ENCODE measurements around the gene SSTR3. TPM values are rescaled to one million over a fixed set of nuclear protein-coding genes. Genes with fewer than 3 reads are reported as not detected.
A peak's percentile ranks its signal among the peaks of the same experiment; 100 is the strongest.

The SSTR3 gene
- total RNA-seq, 4 donors from 2014 or later, result 0.11 to 0.24 (median 0.13) TPM; not detected in 1

- H3K4me1 ChIP-seq, result peaks cover 14 to 34% of the 10 kb centered on the region in 2 donors
- H3K9me3 ChIP-seq, result no peaks in the 10 kb centered on the region
- TF ChIP-seq, protein P1, sequence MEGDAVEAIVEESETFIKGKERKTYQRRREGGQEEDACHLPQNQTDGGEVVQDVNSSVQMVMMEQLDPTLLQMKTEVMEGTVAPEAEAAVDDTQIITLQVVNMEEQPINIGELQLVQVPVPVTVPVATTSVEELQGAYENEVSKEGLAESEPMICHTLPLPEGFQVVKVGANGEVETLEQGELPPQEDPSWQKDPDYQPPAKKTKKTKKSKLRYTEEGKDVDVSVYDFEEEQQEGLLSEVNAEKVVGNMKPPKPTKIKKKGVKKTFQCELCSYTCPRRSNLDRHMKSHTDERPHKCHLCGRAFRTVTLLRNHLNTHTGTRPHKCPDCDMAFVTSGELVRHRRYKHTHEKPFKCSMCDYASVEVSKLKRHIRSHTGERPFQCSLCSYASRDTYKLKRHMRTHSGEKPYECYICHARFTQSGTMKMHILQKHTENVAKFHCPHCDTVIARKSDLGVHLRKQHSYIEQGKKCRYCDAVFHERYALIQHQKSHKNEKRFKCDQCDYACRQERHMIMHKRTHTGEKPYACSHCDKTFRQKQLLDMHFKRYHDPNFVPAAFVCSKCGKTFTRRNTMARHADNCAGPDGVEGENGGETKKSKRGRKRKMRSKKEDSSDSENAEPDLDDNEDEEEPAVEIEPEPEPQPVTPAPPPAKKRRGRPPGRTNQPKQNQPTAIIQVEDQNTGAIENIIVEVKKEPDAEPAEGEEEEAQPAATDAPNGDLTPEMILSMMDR (IDR thresholded peaks at IDR 0.05), result no peak
- TF ChIP-seq POLR2A (IDR thresholded peaks at IDR 0.05), result no peak
- H3K27ac ChIP-seq, result peak overlapping the region; percentile 70 to 92 (median 88)
- intact Hi-C loops (cut with DNase I), result no loop called here
- no peak for DNase-seq
- 10 to 11% methylated on average over 5 of the region's 5 CpGs for WGBS, 2 donors
- no peaks in the 10 kb centered on the region for H3K36me3 ChIP-seq
- H3K27me3 ChIP-seq, result no peaks in the 10 kb centered on the region
- peak overlapping the region in 1 of 3 donors; percentile 8 for H3K4me3 ChIP-seq (replicated peaks in 1 of 3)
Measured at GRCh38 chr22:37187552-37187890, 24.8 kb downstream of the SSTR3 start.

GRCh38 chr22:37186997-37187522 is 25.2 kb downstream of the SSTR3 start:
- intact Hi-C loops (cut with DNase I), result no loop called here
- WGBS, 2 donors, result 58 to 76% methylated on average over 4 of the region's 4 CpGs
- Histone ChIP-seq H3K4me1 (peaks cover 14 to 34% of the 10 kb centered on the region in 2 donors), H3K36me3 (no peaks in the 10 kb centered on the region), H3K4me3 (replicated peaks in 1 of 3) (no peak overlapping the region), H3K9me3 (no peaks in the 10 kb centered on the region), H3K27ac (peak overlapping the region; percentile 70 to 92 (median 88)), H3K27me3 (no peaks in the 10 kb centered on the region)
- TF ChIP-seq, protein P1 (IDR thresholded peaks at IDR 0.05), result no peak
- TF ChIP-seq POLR2A (IDR thresholded peaks at IDR 0.05), result no peak
- DNase-seq, result no peak

DNA sequence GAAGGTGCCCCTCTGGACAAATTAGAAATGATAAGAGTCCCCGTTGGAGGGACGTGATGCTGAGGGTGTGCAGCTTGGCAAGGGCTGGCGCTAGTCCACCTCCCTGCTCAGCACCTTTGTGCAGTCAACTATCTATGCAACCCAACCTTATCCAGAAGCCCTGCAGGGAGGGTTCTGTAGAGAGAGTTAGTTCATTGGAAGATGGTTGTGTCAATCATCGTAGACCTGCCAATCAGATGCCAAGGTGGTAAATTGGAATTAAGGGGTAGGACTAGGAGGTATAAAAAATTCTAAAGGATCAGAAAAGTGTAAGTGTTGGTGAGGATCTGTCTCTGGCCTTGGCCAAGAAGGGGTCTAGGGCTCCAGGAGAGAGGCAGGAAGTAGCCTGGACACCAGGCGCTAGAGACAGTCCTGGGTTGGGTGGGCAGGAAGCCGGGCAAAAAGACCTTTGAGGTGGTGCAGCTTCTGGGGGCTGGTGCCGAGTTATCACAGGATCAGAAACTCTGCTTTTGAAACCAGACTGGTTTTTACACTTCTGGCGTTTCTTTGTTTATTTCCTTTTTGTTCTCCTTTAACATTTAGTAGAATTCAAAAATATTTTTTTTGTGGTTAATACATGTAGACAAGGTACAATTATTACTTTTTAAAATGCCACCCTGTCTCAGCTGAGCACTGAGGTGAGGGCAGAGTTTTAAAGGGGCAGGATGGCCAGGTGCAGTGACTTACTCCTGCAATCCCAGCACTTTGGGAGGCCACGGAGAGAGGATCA is 25.9 kb downstream of the SSTR3 start:
- Histone ChIP-seq H3K27ac (peak overlapping the region in 2 of 3 donors; percentile 70 to 88), H3K27me3 (no peaks in the 10 kb centered on the region), H3K9me3 (no peaks in the 10 kb centered on the region), H3K4me3 (replicated peaks in 1 of 3) (no peak overlapping the region), H3K4me1 (peaks cover 14 to 34% of the 10 kb centered on the region in 2 donors), H3K36me3 (no peaks in the 10 kb centered on the region)
- TF ChIP-seq, protein P1 (IDR thresholded peaks at IDR 0.05), result no peak
- no peak for TF ChIP-seq POLR2A (IDR thresholded peaks at IDR 0.05)
- DNase-seq, result no peak
- intact Hi-C loops (cut with DNase I), result no loop called here
- WGBS, 2 donors, result 72 to 76% methylated on average over 9 of the region's 9 CpGs

DNA sequence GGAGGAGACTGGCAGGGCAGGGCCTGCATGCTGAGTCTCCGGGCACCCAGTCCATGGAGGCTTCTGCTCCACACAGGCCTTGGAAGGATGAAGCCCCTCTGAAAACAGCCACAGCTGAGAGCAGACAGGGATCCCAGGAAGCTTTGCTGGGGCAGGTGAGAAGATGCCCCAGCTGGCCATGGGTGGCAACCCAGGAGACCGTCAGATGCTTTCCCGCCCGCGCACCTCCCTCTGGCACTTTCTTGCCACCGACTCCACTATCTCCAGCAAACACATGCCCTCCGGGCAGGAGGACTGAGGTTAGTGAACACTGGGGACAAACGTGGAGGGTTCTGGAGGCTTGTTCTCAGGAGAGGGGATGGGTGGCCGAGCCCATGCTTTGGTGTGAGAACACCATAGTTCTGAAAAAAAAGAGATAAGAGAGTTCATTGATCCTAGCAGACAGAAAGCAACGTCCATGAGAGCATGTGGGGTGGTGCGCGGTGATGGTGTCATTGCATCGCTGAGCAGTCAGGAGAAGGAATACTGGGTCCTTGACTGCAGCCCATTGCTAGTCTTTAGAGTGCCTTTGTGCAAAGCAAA is 26.5 kb downstream of the SSTR3 start:
- no peak for DNase-seq
- Histone ChIP-seq H3K9me3 (no peaks in the 10 kb centered on the region), H3K4me3 (replicated peaks in 1 of 3) (no peak overlapping the region), H3K36me3 (no peaks in the 10 kb centered on the region), H3K27ac (no peak overlapping the region), H3K4me1 (peaks cover 14 to 34% of the 10 kb centered on the region in 2 donors), H3K27me3 (no peaks in the 10 kb centered on the region)
- TF ChIP-seq POLR2A (IDR thresholded peaks at IDR 0.05), result no peak
- TF ChIP-seq, protein P1 (IDR thresholded peaks at IDR 0.05), result no peak
- 75 to 88% methylated on average over 12 to 13 of the region's 13 CpGs for WGBS, 2 donors
- intact Hi-C loops (cut with DNase I), result no loop called here
